HG02884 (cell line): Measurements from ENCODE around the gene SPAG5.

Experiments
- ATAC-seq: cut with Tn5 transposase; IDR thresholded peaks from one replicate; pipeline ENCODE4 v1.9.1; 2021; ENCODE audit warnings: mild to moderate bottlenecking, moderate library complexity; ENCODE audit not compliant: unreplicated experiment

SPAG5 gene

DNA sequence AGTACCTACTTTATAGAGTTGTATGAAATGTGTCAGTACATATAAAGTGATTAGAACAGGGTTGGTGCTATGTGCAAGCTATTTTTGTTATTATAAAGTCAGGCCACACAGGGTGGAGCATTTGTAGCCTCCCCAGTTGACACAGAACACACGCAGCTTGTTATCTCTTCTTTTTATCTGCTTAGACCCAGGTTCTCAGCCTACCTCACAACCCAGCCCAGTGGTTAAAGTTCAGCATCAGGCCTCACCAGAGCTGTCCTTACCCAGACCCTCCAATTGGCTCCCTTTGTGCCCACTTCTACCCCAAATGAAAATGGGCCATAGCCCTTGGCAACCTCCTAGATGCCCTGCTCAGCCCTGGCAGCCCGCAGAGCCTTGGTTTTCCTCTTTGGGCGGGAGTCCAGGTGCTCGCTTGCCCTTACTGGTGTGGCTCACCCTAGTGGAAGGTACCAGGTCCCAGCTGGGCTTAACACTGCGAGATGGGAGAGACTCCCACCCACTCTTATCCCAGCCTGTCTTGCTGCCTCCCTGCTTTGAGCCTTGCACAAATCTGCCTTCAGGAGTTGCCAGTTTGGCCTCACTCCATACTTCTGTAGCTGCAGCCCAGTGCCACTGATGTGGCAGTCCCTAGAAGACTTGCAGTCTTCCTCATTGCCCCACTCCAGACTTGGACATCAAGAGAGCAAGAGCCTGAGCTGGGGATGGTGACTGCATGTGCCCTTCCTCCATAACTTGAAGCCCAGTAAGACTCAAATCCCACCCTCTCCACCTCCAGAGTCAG lies 26.4 kb downstream of the SPAG5 start:
- ATAC-seq, result no peak

GRCh38 chr17:28571361-28572122 lies 27.3 kb downstream of the SPAG5 start, which contains the start of gene PIGS:
Gene PIGS (minus strand): TSS chr17:28571524. CDS start chr17:28571496, 28 bp downstream.
- ATAC-seq, result peak; percentile 70

DNA sequence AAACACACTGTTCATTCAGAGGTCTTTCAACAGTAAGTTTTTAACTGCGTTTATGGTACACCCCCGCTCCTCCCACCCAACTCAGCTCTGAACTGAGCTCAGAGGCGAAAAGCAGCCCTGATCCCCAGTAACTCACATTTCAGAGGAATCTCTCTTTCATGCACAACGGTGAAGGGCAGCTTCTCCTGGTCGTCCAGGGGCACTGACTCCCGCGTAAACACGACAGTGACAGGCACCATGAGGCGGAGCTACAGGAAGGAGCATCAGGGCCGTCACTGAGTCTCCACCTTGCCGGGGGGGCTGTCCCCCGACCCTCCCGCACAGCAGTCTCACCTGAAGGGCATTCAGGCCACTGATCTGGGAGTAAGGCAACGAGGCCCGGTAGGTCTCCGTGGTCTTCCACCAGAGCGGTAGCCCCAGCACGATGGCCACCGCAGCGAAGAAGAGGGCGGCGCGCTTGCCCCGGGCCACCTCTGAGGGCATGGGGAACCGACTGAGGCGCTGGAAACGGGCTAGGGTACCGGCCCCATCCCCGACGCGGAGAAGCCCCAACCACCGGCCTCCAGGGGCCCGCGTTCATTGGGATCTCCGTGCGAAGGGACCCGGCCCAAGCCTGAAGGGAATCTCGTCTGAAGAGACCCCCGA lies 28.0 kb downstream of the SPAG5 start:
- ATAC-seq, result no peak

DNA sequence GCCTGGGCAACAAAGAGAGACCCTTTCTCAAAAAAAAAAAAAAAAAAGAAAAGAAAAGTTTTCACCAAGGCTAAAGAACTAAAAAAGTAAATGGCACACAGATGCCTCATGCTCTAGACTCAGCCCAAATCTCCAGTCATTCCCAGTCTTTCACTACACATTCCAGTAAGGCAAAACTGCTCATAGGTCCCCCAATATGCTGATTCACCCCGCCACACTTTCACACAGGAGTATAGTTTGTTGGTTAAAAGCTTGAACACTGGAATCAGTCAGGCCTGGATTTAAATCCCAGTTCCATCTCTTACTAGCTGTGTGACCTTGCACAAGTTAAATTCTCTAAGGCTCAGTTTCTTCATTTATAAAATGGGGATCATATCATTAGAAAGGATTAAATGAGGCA lies 29.4 kb downstream of the SPAG5 start:
- ATAC-seq, result no peak

- no peak for ATAC-seq
Measured at GRCh38 chr17:28567604-28568003, 31.2 kb downstream of the SPAG5 start.

DNA sequence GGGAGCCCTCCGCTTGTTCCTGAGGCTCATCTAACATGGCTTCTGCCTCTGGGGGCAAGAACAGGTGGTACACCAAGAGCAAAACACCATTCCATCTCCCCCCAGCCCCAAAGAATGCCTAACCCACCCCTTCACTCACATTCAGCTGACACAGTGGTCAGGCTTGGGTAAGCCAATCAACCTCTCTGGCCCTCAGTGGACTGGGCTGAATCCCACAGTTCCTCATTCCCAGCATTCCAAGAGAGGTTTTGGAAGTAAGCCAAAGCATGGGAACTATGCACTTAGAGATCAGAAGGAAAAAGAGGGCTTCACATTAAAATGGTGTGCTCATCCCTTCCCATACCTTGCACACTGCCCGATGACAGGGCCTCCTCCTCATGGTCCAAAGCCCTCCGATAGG lies 35.4 kb downstream of the SPAG5 start:
- ATAC-seq, result no peak

DNA sequence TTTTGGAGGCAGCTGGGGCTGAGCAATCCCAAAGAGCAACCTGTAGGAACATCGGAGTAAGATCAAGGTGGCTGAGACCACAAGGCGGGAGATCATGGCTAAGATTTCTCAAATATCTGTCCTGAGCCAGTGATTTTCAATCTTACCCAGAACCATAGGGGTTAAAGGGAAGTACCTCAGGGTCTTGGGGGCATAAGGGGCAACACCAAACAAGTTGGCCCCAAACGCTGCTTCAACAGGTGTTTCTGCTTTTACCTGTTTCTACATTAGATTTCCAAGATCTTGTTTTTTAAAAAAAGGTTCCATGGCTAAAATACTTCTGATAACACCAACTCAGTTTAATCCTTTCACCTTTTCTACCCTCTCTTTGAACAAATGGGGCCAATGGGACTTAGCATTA lies 43.8 kb downstream of the SPAG5 start:
- ATAC-seq, result no peak

GRCh38 chr17:28554565-28554964 lies 44.3 kb downstream of the SPAG5 start:
- no peak for ATAC-seq

DNA sequence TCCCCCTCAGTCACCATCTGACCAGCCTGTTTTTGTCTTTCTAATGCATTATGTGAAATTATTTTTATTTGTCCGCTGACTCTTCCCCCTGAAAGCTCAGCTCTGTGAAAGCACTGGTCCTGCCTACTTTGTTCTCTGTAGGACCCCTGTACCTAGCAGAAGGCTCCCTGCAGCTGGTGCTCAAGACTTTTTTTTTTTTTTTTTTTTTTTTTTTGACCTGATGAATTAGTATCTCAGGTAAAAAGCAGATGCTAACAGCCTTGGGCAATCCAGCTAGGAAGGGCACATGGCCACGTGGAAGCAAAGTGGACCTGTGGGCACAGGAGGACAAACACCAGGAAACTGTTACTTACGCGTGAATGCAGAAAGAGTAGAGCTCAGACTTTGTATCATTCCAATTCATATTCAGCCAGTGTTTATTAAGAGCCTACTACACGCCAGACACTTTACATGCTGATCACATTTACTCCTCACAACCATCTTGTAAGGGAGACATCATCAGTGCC lies 45.8 kb downstream of the SPAG5 start:
- ATAC-seq, result no peak

- ATAC-seq, result no peak
Measured at GRCh38 chr17:28552176-28552999, 46.4 kb downstream of the SPAG5 start, which contains the start of gene UNC119. Gene UNC119 (minus strand): TSS chr17:28552624. CDS start chr17:28552557, 67 bp downstream.

DNA sequence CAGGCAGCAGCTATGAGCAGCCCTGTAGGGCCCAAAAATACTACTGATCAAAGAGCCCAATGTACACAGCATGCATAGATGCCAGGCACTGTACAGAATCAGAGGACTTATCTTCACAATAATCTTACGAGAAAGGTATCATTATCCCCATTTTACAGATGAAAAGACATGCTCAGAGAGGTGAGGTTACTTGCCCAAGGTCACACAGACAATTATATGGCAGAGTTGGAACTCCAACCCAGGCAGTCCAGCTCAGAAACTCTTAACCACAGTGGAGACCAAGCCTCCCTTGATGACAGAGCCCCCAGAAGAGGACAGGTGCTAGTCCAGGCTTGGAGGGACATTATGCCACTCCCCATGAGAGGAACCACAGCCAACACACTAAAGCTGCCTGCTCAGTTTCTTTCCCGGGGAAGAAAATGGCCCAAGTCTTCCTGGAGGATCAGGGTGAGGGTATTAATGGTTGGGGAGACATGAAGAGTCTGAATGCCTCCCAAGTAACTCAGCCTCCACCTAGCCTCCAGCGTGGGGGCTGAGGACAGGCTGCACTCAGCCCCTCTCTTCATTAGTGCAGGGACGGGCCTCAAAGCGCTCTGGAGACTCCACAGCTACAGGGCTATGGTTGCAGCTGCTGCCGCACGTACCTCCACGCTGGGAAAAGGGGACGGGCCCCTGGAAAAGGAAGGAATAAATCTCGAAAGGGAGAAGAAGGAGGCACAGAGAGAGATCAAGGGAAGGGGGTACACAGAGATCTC lies 47.2 kb downstream of the SPAG5 start:
- ATAC-seq, result no peak

DNA sequence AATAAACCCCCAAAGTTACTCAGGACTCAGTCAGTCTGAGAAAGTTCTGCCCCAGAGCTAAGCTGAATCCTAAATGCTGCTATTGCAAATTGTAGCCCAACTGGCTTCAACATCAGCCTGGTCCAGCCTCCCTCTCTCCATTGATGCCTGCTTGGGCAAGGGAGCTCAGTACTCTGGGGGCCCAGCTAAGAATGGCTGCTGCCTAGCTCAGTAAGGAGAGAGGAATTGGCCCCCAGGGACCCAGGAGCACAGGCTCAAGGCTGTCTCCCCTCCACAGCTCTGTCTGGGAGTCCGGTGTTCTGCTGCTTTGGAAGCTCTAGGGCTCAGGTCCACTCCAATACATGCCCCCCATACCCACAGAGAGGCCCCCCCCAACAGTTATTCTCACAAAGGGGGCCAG lies 48.0 kb downstream of the SPAG5 start:
- ATAC-seq, result no peak

DNA sequence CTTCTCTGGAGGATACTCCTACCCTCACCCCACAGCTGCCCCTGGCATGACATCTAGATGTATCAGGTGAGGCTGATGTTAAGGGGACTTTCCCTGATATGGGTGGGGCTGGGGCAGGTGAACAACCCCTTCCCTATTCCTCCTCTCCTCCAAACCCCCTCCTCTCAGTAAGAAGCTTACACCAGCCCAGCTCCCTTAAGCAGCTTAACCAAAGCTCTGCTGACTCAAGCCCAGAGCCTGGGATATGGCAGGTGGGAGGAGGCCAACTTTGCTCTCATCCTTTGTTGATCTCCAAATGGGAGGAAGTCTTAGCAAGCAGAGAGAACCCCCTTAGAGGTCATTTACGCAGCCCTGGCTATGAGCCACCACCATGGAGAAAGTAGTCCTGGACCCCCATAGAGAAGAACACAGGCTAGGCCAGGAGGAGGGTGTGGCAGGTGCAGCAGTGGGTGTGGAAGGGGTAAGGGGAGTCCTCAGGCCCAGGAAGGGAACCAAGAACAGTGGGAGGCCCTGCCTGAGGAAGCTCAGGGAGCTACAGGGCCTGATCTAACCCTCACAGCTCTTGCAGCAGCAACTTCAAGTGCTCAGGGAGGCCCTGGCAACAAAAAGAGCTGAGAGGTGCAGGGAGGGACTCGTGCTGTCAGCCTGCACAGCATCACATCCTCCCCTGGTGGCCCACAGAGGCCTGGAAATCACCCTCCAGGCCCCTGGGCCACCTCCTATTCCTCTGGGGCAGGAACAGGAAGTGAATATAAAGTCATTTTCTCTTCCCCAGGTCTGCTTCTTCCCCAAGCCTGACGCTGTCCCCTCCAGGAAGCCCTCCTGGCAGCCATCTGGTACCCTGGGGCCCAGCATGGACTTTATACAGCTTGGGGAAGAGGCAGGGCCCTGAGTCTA lies 49.3 kb downstream of the SPAG5 start:
- ATAC-seq, result no peak

- ATAC-seq, result no peak
Measured at GRCh38 chr17:28548417-28549130, 50.3 kb downstream of the SPAG5 start.

- ATAC-seq, result no peak
Measured at GRCh38 chr17:28547623-28548416, 51.0 kb downstream of the SPAG5 start.

GRCh38 chr17:28547096-28547622 lies 51.7 kb downstream of the SPAG5 start:
- no peak for ATAC-seq

GRCh38 chr17:28545787-28546415 lies 52.9 kb downstream of the SPAG5 start:
- ATAC-seq, result no peak
